Measurements from ENCODE around the gene TMEM186. TPM values are rescaled to one million over a fixed set of nuclear protein-coding genes. Genes with fewer than 3 reads are reported as not detected.
"Not testable (repeated sequence)": the region's sequence is repeated elsewhere in the genome, so short reads cannot be mapped to it uniquely, and the experiment has no call there.

TMEM186 gene, protein sequence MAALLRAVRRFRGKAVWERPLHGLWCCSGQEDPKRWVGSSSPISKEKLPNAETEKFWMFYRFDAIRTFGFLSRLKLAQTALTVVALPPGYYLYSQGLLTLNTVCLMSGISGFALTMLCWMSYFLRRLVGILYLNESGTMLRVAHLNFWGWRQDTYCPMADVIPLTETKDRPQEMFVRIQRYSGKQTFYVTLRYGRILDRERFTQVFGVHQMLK
- polyA plus RNA-seq (2013): 7.1 TPM

GRCh38 chr16:8797364-8798173 is at the start of gene TMEM186, which contains the start of gene PMM2:
TSS of gene TMEM186 (minus strand) at chr16:8797639. CDS start at chr16:8797614, 25 bp downstream.
TSS of gene PMM2 (plus strand) at chr16:8797839. CDS start at chr16:8797883, 44 bp downstream.
- POLR2A ChIA-PET: interaction anchor here (0.9 to 1.2 kb wide), 3 partner anchors 10 to 83 kb away, joined by 4 to 5 read pairs (median 4); no protein-coding TSS in a partner anchor
- WGBS (ENCODE audit: insufficient coverage): under 1% methylated on average over 49 of the region's 61 CpGs

GRCh38 chr16:8847145-8847544 is 49.7 kb upstream of the TMEM186 start:
- no peaks in the 10 kb centered on the region for H3K27me3 ChIP-seq (replicated peaks in 2 of 5; ENCODE audit: control insufficient read depth in 4 of 5, insufficient read depth in 5 of 5, low read length in 4 of 5)
- POLR2A ChIA-PET: no interaction called here
- CTCF ChIA-PET: no interaction called here
- no peak overlapping the region for H3K27ac ChIP-seq (ENCODE audit: insufficient read depth in 1 of 2, low read depth in 1 of 2, low read length in 2 of 2, poor library complexity in 1 of 2, severe bottlenecking in 2 of 2)
- no peaks in the 10 kb centered on the region for H3K9me3 ChIP-seq (ENCODE audit: control extremely low read depth in 1 of 5, control insufficient read depth in 4 of 5, insufficient read depth in 2 of 5, low read depth in 1 of 5, low read length in 4 of 5)
- DNase-seq: no peak
- H3K36me3 ChIP-seq (ENCODE audit: control insufficient read depth in 4 of 4, insufficient read depth in 4 of 4, low read length in 3 of 4): peaks cover 2 to 51% (median 24%) of the 10 kb centered on the region in 4 experiments
- no peak overlapping the region for H3K4me3 ChIP-seq (ENCODE audit: control insufficient read depth in 1 of 7, extremely low read depth in 1 of 7, insufficient read depth in 4 of 7, low read depth in 2 of 7, low read length in 6 of 7)
- WGBS (ENCODE audit: insufficient coverage): 96% methylated on average over 12 of the region's 13 CpGs
- peaks cover 7 to 23% (median 21%) of the 10 kb centered on the region in 4 experiments for H3K4me1 ChIP-seq (ENCODE audit: control extremely low read depth in 1 of 4, control insufficient read depth in 4 of 4, insufficient read depth in 4 of 4, low read length in 3 of 4)

More at GRCh38 chr16:8797364-8798173, at the start of gene TMEM186, which contains the start of gene PMM2:
- DNase-seq: peak; percentile 96 to 99 (median 98)
- peak within 1 kb of the TSS; percentile 57 to 90 (median 82) for H3K4me3 ChIP-seq (ENCODE audit: control insufficient read depth in 1 of 7, extremely low read depth in 1 of 7, insufficient read depth in 4 of 7, low read depth in 2 of 7, low read length in 6 of 7)
- H3K27me3 ChIP-seq (replicated peaks in 2 of 5; ENCODE audit: control insufficient read depth in 4 of 5, insufficient read depth in 5 of 5, low read length in 4 of 5): no peaks in the 10 kb centered on the region
- H3K4me1 ChIP-seq (ENCODE audit: control extremely low read depth in 1 of 4, control insufficient read depth in 4 of 4, insufficient read depth in 4 of 4, low read length in 3 of 4): peaks cover 15 to 30% (median 26%) of the 10 kb centered on the region in 4 experiments
- no peaks in the 10 kb centered on the region for H3K9me3 ChIP-seq (ENCODE audit: control extremely low read depth in 1 of 5, control insufficient read depth in 4 of 5, insufficient read depth in 2 of 5, low read depth in 1 of 5, low read length in 4 of 5)
- CTCF ChIA-PET: interaction anchor here (0.8 to 1.6 kb wide), 5 partner anchors 9 to 136 kb away, joined by 3 read pairs; partner anchors contain the start of gene ABAT
- peaks cover 0 to 13% (median 7%) of the 10 kb centered on the region in 4 experiments for H3K36me3 ChIP-seq (ENCODE audit: control insufficient read depth in 4 of 4, insufficient read depth in 4 of 4, low read length in 3 of 4)
- H3K27ac ChIP-seq (ENCODE audit: insufficient read depth in 1 of 2, low read depth in 1 of 2, low read length in 2 of 2, poor library complexity in 1 of 2, severe bottlenecking in 2 of 2): peak within 1 kb of the TSS; percentile 68 to 91

GRCh38 chr16:8846401-8846932 is 49.0 kb upstream of the TMEM186 start:
- DNase-seq: no peak
- WGBS (ENCODE audit: insufficient coverage): 89% methylated on average over 9 of the region's 10 CpGs
- Histone ChIP-seq H3K36me3 (ENCODE audit: control insufficient read depth in 4 of 4, insufficient read depth in 4 of 4, low read length in 3 of 4) (peaks cover 2 to 47% (median 21%) of the 10 kb centered on the region in 4 experiments), H3K4me3 (ENCODE audit: control insufficient read depth in 1 of 7, extremely low read depth in 1 of 7, insufficient read depth in 4 of 7, low read depth in 2 of 7, low read length in 6 of 7) (no peak overlapping the region), H3K27me3 (replicated peaks in 2 of 5; ENCODE audit: control insufficient read depth in 4 of 5, insufficient read depth in 5 of 5, low read length in 4 of 5) (no peaks in the 10 kb centered on the region), H3K27ac (ENCODE audit: insufficient read depth in 1 of 2, low read depth in 1 of 2, low read length in 2 of 2, poor library complexity in 1 of 2, severe bottlenecking in 2 of 2) (no peak overlapping the region), H3K4me1 (ENCODE audit: control extremely low read depth in 1 of 4, control insufficient read depth in 4 of 4, insufficient read depth in 4 of 4, low read length in 3 of 4) (peaks cover 7 to 23% (median 21%) of the 10 kb centered on the region in 4 experiments), H3K9me3 (ENCODE audit: control extremely low read depth in 1 of 5, control insufficient read depth in 4 of 5, insufficient read depth in 2 of 5, low read depth in 1 of 5, low read length in 4 of 5) (no peaks in the 10 kb centered on the region)
- ChIA-PET POLR2A (no interaction called here), CTCF (no interaction called here)

GRCh38 chr16:8845699-8846298 is 48.4 kb upstream of the TMEM186 start:
- WGBS (ENCODE audit: insufficient coverage): 100% methylated on average over 4 of the region's 7 CpGs
- no peak for DNase-seq
- H3K27ac ChIP-seq (ENCODE audit: insufficient read depth in 1 of 2, low read depth in 1 of 2, low read length in 2 of 2, poor library complexity in 1 of 2, severe bottlenecking in 2 of 2): no peak overlapping the region
- POLR2A ChIA-PET: no interaction called here
- H3K36me3 ChIP-seq (ENCODE audit: control insufficient read depth in 4 of 4, insufficient read depth in 4 of 4, low read length in 3 of 4): peaks cover 2 to 44% (median 21%) of the 10 kb centered on the region in 4 experiments
- no peak overlapping the region for H3K4me3 ChIP-seq (ENCODE audit: control insufficient read depth in 1 of 7, extremely low read depth in 1 of 7, insufficient read depth in 4 of 7, low read depth in 2 of 7, low read length in 6 of 7)
- H3K4me1 ChIP-seq (ENCODE audit: control extremely low read depth in 1 of 4, control insufficient read depth in 4 of 4, insufficient read depth in 4 of 4, low read length in 3 of 4): peaks cover 7 to 20% (median 20%) of the 10 kb centered on the region in 4 experiments
- no peaks in the 10 kb centered on the region for H3K9me3 ChIP-seq (ENCODE audit: control extremely low read depth in 1 of 5, control insufficient read depth in 4 of 5, insufficient read depth in 2 of 5, low read depth in 1 of 5, low read length in 4 of 5)
- H3K27me3 ChIP-seq (replicated peaks in 2 of 5; ENCODE audit: control insufficient read depth in 4 of 5, insufficient read depth in 5 of 5, low read length in 4 of 5): no peaks in the 10 kb centered on the region
- CTCF ChIA-PET: no interaction called here

DNA sequence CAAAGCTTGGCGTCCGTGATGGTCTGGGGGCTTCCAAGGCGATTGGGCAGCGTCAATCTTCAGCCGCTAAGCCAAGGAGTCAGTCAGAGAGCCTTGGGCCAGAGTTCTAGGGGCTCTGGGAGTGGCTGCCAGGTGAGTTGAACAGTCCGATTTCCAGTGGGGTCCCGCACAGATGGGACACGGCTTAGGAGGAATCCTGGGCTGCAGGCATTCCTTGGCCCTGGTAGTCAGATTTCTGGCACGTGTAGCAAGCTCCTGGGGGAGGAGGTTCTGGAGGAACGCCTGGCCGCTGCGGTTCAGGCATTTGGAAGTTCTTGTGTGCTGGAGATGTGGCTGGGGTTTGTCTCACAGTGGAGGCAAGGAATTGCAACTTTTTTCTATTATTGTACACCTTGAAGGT is 45.9 kb upstream of the TMEM186 start:
- H3K9me3 ChIP-seq (ENCODE audit: control extremely low read depth in 1 of 5, control insufficient read depth in 4 of 5, insufficient read depth in 2 of 5, low read depth in 1 of 5, low read length in 4 of 5); DNase-seq; H3K4me3 ChIP-seq (ENCODE audit: control insufficient read depth in 1 of 7, extremely low read depth in 1 of 7, insufficient read depth in 4 of 7, low read depth in 2 of 7, low read length in 6 of 7); CTCF ChIA-PET; H3K4me1 ChIP-seq (ENCODE audit: control extremely low read depth in 1 of 4, control insufficient read depth in 4 of 4, insufficient read depth in 4 of 4, low read length in 3 of 4); H3K27ac ChIP-seq (ENCODE audit: insufficient read depth in 1 of 2, low read depth in 1 of 2, low read length in 2 of 2, poor library complexity in 1 of 2, severe bottlenecking in 2 of 2); POLR2A ChIA-PET; H3K27me3 ChIP-seq (replicated peaks in 2 of 5; ENCODE audit: control insufficient read depth in 4 of 5, insufficient read depth in 5 of 5, low read length in 4 of 5): not testable (repeated sequence)
- 100% methylated on average over 2 of the region's 12 CpGs for WGBS (ENCODE audit: insufficient coverage)
- H3K36me3 ChIP-seq (ENCODE audit: control insufficient read depth in 4 of 4, insufficient read depth in 4 of 4, low read length in 3 of 4): peaks cover 2 to 24% (median 10%) of the 10 kb centered on the region in 4 experiments

DNA sequence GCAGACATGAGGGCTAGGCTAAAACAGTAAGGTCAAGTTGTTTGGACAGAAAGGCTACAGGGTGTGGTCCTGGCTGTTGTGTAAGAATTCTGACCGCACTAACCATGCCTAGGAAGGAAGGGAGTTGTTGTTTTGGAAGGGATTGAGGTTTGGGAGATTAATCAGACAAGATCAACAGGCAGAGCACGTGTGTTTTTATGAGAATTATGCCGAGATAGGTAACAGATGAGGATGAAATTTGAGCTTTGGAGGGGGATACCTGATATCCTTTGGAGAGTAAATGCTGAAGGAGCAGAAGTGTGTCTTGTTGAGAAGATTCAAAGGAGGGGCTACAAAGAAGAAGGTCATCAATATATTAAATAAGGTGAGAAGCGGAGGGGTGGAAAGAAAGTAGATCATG is 44.6 kb upstream of the TMEM186 start:
- H3K9me3 ChIP-seq (ENCODE audit: control extremely low read depth in 1 of 5, control insufficient read depth in 4 of 5, insufficient read depth in 2 of 5, low read depth in 1 of 5, low read length in 4 of 5); H3K27me3 ChIP-seq (replicated peaks in 2 of 5; ENCODE audit: control insufficient read depth in 4 of 5, insufficient read depth in 5 of 5, low read length in 4 of 5); H3K27ac ChIP-seq (ENCODE audit: insufficient read depth in 1 of 2, low read depth in 1 of 2, low read length in 2 of 2, poor library complexity in 1 of 2, severe bottlenecking in 2 of 2); CTCF ChIA-PET; H3K4me3 ChIP-seq (ENCODE audit: control insufficient read depth in 1 of 7, extremely low read depth in 1 of 7, insufficient read depth in 4 of 7, low read depth in 2 of 7, low read length in 6 of 7); POLR2A ChIA-PET; DNase-seq; H3K4me1 ChIP-seq (ENCODE audit: control extremely low read depth in 1 of 4, control insufficient read depth in 4 of 4, insufficient read depth in 4 of 4, low read length in 3 of 4): not testable (repeated sequence)
- 89% methylated on average over 3 of the region's 4 CpGs for WGBS (ENCODE audit: insufficient coverage)
- H3K36me3 ChIP-seq (ENCODE audit: control insufficient read depth in 4 of 4, insufficient read depth in 4 of 4, low read length in 3 of 4): peaks cover 0 to 12% (median 3%) of the 10 kb centered on the region in 4 experiments

All from common myeloid progenitor, CD34-positive (primary cell).